Measurements from ENCODE around the gene DLX5. TPM values are rescaled to one million over a fixed set of nuclear protein-coding genes. Genes with fewer than 3 reads are reported as not detected.
"Not testable (repeated sequence)": the region's sequence is repeated elsewhere in the genome, so short reads cannot be mapped to it uniquely, and the experiment has no call there.

Gene DLX5
- total RNA-seq, 1 experiment from 2014 or later = not detected

DNA sequence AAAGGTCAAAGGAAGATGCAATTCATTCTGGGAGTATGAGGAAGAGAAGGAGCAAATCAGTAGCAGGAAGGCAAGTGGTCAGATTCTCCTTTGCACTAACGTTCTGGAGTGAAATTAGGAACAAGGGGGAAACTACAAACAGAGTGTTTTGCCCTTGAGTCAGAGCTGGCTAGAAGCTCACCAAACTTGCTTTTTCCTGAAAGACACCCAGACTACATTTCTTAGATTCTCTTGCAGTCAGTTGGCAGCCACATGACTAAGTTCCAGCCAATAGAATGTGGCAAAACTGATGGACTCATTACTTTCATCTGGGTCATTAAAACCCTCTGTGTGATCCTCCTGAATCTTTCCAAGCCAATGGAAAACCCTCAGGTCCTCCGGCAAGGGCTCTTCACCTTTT, 18.6 kb upstream of the DLX5 start:
- H3K4me1 ChIP-seq (ENCODE audit: control insufficient read depth, insufficient read depth, low read length) = no peaks in the 10 kb centered on the region
- no peak for TF ChIP-seq TCF7L2 (IDR thresholded peaks at IDR 0.05; ENCODE audit: low read depth, low read length)
- TF ChIP-seq, protein P1, sequence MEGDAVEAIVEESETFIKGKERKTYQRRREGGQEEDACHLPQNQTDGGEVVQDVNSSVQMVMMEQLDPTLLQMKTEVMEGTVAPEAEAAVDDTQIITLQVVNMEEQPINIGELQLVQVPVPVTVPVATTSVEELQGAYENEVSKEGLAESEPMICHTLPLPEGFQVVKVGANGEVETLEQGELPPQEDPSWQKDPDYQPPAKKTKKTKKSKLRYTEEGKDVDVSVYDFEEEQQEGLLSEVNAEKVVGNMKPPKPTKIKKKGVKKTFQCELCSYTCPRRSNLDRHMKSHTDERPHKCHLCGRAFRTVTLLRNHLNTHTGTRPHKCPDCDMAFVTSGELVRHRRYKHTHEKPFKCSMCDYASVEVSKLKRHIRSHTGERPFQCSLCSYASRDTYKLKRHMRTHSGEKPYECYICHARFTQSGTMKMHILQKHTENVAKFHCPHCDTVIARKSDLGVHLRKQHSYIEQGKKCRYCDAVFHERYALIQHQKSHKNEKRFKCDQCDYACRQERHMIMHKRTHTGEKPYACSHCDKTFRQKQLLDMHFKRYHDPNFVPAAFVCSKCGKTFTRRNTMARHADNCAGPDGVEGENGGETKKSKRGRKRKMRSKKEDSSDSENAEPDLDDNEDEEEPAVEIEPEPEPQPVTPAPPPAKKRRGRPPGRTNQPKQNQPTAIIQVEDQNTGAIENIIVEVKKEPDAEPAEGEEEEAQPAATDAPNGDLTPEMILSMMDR (IDR thresholded peaks at IDR 0.05) = no peak
- TF ChIP-seq, protein P2, sequence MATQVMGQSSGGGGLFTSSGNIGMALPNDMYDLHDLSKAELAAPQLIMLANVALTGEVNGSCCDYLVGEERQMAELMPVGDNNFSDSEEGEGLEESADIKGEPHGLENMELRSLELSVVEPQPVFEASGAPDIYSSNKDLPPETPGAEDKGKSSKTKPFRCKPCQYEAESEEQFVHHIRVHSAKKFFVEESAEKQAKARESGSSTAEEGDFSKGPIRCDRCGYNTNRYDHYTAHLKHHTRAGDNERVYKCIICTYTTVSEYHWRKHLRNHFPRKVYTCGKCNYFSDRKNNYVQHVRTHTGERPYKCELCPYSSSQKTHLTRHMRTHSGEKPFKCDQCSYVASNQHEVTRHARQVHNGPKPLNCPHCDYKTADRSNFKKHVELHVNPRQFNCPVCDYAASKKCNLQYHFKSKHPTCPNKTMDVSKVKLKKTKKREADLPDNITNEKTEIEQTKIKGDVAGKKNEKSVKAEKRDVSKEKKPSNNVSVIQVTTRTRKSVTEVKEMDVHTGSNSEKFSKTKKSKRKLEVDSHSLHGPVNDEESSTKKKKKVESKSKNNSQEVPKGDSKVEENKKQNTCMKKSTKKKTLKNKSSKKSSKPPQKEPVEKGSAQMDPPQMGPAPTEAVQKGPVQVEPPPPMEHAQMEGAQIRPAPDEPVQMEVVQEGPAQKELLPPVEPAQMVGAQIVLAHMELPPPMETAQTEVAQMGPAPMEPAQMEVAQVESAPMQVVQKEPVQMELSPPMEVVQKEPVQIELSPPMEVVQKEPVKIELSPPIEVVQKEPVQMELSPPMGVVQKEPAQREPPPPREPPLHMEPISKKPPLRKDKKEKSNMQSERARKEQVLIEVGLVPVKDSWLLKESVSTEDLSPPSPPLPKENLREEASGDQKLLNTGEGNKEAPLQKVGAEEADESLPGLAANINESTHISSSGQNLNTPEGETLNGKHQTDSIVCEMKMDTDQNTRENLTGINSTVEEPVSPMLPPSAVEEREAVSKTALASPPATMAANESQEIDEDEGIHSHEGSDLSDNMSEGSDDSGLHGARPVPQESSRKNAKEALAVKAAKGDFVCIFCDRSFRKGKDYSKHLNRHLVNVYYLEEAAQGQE (IDR thresholded peaks at IDR 0.05; ENCODE audit: insufficient read depth in 1 of 2, low read depth in 2 of 2, low read length in 1 of 2) = no peak
- no peak for TF ChIP-seq SIN3A (IDR thresholded peaks at IDR 0.05; ENCODE audit: borderline replicate concordance, insufficient read depth, low read depth, low read length)
- TF ChIP-seq POLR2AphosphoS5 (IDR thresholded peaks at IDR 0.05; ENCODE audit: low read depth, low read length) = no peak
- no peak overlapping the region for H3K4me3 ChIP-seq (ENCODE audit: low read depth in 2 of 2, low read length in 2 of 2)
- ATAC-seq (no peak), DNase-seq (ENCODE audit: low read depth, low spot score) (no peak)
- intact Hi-C loops (cut with micrococcal nuclease; ENCODE audit: unreplicated experiment) (no loop called here), in situ Hi-C loops (cut with HindIII; ENCODE audit: low pct_unique_long_range_greater_than_20kb, low sequenced_read_pairs) (no loop called here)
- peaks cover 9% of the 10 kb centered on the region; the same call in 1 of the 2 replicates for H3K27me3 ChIP-seq (ENCODE audit: control insufficient read depth, insufficient read depth, low read length)
- BruUV-seq (replicated peaks) = no TSS peak
- no peak overlapping the region for H3K27ac ChIP-seq (ENCODE audit: low read length)
- no peaks in the 10 kb centered on the region for H3K9me3 ChIP-seq (ENCODE audit: control insufficient read depth, insufficient read depth, low read depth, low read length)
- no peaks in the 10 kb centered on the region for H3K36me3 ChIP-seq (ENCODE audit: control insufficient read depth, insufficient read depth, low read length)
- ChIA-PET POLR2A (no interaction called here), CTCF (no interaction called here)

DNA sequence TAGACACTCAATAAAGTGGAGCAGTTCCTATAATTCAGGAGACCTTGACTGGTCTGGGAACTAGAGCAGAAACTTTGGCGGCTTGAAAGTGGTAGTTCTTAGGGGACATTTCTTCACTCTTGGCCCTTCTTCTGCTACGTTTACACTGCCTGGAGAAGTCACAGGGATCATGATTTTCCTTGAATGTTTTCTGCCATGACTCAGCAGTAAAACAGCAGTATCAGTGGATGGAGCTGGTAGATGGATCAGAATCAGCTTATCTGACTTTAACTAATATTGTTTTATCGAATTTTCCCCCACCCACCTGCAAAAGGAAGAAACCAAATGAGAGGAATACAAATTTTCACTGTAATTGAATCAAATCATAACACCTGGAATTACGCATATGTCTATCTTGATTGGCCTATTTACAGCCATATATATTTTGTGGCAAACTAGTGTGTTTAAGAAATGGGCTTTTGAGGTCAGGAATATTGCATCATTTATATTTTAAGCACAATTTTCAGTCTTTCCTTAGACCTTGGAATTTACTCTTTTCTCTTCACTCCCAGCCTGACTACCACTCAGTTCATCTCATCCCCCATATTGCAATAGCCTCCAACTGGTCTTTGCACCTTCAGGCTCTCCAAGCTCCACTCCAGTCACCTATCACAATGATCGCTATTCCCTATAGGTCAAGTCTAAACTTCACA, 14.9 kb upstream of the DLX5 start:
- Histone ChIP-seq H3K4me3 (ENCODE audit: low read depth in 2 of 2, low read length in 2 of 2) (no peak overlapping the region), H3K27ac (ENCODE audit: low read length) (no peak overlapping the region), H3K36me3 (ENCODE audit: control insufficient read depth, insufficient read depth, low read length) (no peaks in the 10 kb centered on the region), H3K27me3 (ENCODE audit: control insufficient read depth, insufficient read depth, low read length) (peaks cover 16% of the 10 kb centered on the region), H3K4me1 (ENCODE audit: control insufficient read depth, insufficient read depth, low read length) (no peaks in the 10 kb centered on the region; the same call in 1 of the 2 replicates), H3K9me3 (ENCODE audit: control insufficient read depth, insufficient read depth, low read depth, low read length) (no peaks in the 10 kb centered on the region)
- CTCF ChIA-PET = no interaction called here
- BruUV-seq (replicated peaks) = no TSS peak
- DNase-seq (ENCODE audit: low read depth, low spot score) = no peak
- intact Hi-C loops (cut with micrococcal nuclease; ENCODE audit: unreplicated experiment) = no loop called here
- TF ChIP-seq, protein P2 (IDR thresholded peaks at IDR 0.05; ENCODE audit: insufficient read depth in 1 of 2, low read depth in 2 of 2, low read length in 1 of 2) = no peak
- TF ChIP-seq, protein P1 (IDR thresholded peaks at IDR 0.05) = no peak
- TF ChIP-seq TCF7L2 (IDR thresholded peaks at IDR 0.05; ENCODE audit: low read depth, low read length) = no peak
- TF ChIP-seq SIN3A (IDR thresholded peaks at IDR 0.05; ENCODE audit: borderline replicate concordance, insufficient read depth, low read depth, low read length) = no peak
- no peak for TF ChIP-seq POLR2AphosphoS5 (IDR thresholded peaks at IDR 0.05; ENCODE audit: low read depth, low read length)
- in situ Hi-C loops (cut with HindIII; ENCODE audit: low pct_unique_long_range_greater_than_20kb, low sequenced_read_pairs) = no loop called here
- POLR2A ChIA-PET = no interaction called here
- ATAC-seq = no peak

DNA sequence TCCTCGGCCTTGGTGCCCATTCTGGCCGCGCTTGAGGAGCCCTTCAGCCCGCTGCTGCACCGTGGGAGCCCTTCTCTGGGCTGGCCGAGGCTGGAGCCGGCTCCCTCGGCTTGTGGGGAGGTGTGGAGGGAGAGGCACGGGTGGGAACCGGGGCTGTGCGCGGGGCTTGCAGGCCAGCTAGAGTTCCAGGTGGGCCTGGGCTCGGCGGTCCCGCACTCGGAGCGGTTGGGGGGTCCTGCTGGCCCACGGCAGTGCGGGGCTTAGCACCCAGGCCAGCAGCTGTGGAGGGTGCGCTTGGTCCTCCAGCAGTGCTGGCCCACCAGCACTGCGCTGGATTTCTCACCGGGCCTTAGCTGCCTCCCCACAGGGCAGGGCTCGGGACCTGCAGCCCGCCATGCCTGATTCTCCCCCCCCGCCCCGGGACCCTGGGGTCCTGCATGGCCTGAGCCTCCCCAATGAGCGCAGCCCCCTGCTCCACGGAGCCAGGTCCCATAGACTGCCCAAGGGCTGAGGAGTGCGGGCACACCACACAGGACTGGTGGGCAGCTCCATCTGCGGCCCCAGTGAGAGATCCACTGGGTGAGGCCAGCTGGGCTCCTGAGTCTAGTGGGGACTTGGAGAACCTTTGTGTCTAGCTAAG, 9.7 kb upstream of the DLX5 start:
- H3K9me3 ChIP-seq (ENCODE audit: control insufficient read depth, insufficient read depth, low read depth, low read length); DNase-seq (ENCODE audit: low read depth, low spot score); CTCF ChIA-PET; H3K4me1 ChIP-seq (ENCODE audit: control insufficient read depth, insufficient read depth, low read length); H3K27me3 ChIP-seq (ENCODE audit: control insufficient read depth, insufficient read depth, low read length); H3K27ac ChIP-seq (ENCODE audit: low read length); intact Hi-C loops (cut with micrococcal nuclease; ENCODE audit: unreplicated experiment); H3K36me3 ChIP-seq (ENCODE audit: control insufficient read depth, insufficient read depth, low read length); in situ Hi-C loops (cut with HindIII; ENCODE audit: low pct_unique_long_range_greater_than_20kb, low sequenced_read_pairs); ATAC-seq; BruUV-seq (replicated peaks); POLR2A ChIA-PET; H3K4me3 ChIP-seq (ENCODE audit: low read depth in 2 of 2, low read length in 2 of 2): not testable (repeated sequence)

Data from Panc1 (cell line).